Embryonic facial prominence (tissue), 1 donor: ENCODE results near the gene CLCNKB.
"Not testable (repeated sequence)": the region's sequence is repeated elsewhere in the genome, so short reads cannot be mapped to it uniquely, and the experiment has no call there.

ENCODE experiments used
- DNase-seq: peaks from one replicate; pipeline ENCODE4 v3.0.0-alpha.2; 2016; ENCODE audit errors: extremely low spot score

CLCNKB gene

DNA sequence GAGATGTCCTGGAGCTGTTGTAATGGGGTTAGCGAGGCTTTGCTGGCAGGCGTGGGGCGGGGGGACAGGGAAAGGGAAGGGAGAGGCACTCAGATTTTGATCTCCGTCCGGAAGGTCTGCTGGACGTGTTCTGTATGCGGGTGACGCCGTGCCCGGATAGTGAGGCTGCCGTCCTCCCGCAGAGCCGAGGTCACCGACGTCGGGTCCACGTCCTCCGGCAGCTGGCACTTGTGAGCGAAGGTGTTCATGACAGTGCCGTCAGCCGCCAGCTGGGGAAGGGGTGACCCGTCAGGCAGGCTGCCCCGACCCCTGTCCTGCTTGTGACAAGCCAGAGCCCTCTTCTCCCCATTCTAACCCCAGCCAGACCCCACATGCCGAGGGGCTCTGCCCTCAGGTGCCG lies 28.1 kb upstream of the CLCNKB start:
- DNase-seq = no peak

DNA sequence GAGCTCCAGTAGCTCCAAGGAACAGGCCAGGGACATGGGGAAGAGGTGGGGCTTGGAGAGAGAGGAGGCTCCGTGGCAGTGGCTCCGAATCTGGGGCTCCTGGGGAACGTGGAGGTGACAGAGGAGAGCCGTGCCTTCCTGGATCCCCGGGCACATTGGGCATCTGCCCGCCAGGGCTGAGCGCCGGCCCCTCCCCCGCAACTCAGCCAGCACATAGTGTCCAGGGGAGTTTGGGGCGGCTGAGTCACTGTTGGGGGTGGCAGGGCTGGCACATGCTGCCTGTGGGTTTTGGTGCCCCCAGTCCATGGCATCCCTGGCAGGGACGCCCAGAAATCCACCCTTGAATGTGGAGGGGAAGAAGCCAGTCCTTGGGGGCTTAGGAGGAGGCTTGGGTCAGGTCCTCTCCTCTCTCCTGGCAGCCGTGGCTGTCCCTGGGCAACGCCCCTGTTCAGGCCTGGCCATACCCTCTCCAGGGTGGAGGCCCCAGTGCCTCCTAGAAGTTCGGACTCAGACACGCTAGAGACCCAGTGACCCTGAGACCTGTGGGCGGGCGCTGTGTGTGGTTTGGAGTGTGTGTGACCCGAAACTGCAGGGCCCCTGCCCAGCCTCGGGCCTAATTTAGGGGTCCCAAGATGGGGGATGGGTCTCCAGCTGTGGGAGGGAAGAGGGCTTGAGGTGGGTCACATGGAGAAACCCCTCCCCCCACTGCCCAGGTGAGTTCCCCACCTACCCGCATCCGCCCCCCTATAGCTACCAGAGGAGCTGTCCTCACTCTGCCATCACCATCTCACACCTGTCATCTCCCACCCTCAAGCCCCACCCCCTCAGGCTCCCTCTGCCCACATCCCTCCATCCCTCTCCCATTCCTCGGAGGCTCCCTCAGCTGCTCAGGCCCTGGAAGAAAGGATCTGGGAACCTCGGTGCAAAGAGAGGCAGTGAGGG lies 27.4 kb upstream of the CLCNKB start:
- no peak for DNase-seq

DNA sequence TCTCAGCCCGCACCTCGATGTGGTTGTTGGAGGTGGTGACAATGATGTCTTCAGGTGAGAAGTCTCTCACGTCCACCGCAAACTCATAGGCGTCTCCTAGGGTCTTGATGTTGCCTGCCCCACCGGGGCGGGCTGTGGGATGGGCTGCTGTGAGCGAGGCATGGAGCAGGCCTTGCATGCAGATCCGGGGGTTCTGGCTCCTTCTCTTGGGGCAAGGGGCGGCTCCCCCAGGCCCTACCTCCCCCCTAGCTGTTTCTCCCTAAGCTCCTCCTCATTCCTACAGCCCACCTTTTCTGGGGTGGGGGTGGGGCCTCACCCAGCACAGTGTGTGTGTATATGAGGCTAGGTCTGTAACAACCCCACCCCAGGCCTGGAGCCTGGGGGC lies 26.5 kb upstream of the CLCNKB start:
- DNase-seq = no peak

DNA sequence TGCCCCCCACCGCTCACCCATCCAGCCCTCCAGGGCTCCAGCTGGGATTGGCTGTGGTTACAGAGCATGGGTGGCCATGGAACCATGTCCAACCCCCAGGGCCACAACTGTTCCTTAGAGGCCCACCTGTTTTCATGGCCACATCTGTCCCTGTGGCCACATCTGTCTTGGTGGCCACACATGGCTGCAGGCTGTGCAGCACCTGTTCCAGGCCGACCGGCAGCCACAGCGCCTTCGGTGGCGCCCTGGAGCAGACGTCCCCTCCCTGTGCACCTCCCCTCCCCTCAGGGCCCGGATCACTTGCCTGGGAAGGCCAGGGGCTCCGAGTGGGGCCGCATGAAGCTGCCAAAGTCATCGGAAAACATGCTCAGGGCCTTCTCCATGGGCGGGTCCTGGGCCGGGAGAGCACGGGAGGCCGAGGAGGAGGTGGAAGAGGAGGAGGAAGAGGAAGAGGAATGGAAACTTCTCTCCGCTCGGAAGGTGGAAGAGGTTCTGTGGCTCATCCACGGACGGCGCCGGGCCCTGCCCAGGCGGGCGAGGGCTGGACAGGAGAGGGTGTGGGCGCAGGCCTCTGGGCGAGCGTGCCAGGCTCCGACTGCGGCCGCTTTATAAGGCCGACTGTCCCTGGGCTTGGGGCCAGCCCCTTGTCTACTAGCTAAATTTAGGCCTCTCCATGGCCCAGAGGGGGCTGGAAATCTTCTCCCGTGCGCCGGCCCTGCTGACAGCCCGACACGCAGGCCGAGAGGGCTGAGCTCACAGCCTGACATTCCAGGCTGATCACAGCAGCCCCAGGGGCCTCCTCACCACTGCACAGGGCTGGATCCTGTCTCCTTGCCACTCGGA lies 25.9 kb upstream of the CLCNKB start, which contains the start of gene HSPB7:
Gene HSPB7, minus strand, starts transcription at position 583 of the 843 bp plus-strand sequence. Its CDS starts 80 bp downstream, at position 503.
- DNase-seq = no peak

DNA sequence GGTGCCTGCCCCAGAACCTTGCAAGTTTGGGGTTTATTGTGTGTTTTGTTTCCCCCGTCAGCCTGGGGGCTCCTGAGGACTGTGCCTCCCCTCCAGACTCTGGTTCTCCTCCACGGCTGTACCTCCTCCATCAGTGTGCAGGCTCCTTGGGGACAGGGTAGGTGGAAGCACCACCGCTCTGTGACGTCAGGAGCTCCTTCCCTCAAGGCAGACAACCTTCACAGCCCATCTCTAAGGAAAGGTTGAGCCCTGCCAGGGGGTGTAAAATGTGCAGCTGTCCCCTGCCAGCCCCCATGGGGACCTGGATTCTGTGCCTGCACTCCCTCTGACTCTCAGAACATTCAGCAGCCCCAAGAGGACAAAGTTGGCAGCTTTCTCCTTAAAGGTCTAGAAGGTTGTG lies 25.3 kb upstream of the CLCNKB start:
- DNase-seq = no peak

DNA sequence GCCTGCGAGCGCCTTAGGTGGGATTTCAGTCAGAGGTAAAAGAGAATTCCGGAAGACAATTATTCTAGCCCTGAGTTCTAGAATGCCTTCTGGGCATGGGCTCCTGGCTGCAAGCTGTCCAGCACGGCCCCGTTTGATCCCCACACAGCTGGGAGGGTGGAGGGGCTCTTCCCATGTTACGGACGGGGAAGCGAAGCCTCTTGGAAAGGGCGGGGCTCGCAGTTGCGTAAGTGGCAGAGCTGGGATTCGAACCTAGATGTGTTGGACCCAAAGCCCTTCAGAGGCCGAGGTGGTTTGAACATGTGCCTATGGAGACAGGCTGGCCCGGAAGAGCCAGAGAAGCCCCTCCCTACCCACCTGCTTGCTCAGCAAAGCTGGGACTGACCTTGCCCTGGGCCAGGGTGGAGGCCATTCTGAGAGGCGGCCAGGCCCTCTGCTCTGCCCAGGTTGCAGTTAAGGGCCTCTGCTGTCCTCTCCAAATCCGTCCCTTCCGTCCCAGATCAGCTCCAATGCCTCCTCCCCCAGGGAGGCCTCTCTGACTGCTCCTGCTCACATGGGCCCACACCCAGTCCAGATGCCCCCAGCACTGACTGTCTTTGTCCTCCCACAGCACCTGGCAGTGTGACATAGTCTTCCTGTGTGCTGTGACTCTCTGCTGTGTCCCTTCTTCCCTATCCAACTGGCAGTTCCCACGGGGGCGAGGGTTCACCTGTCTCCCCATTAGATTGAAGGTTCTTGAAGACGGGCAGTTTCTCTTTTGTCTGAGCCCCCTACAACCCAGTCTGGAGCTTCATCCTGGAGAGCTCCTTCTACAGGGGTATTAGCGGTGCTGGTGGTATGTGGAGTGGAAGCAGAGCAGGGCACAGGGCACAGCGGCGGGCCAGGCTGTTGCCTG lies 24.6 kb upstream of the CLCNKB start:
- DNase-seq = no peak

DNA sequence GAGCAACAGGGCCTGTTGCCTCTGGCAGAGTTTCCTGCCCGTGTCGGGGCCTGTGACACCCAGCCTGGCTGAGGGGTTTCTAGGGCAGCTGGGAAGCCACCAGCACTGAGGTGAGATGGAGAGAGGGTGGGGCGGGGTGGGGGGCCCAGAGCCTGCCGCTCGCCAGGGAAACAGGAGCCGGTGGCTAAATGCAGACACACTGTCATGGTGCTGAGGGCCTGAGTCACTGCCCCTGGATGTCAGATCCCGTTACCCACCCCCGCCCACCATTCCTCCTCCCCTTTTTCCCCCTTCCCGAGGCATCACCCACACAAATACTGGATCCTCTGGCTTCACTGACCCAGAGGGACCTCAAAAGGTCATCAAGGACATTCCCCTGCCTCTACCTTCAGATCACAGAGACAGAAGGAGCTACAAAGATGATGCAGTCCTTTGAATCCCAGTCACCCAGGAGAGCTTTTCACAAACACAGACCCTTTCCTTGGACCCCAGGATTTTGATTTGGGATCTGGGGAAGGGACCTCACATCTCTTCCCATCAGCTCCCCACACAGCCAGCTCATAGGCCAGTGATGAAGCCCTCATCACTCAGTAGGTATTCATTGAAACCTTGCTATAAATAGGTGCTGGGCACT lies 23.8 kb upstream of the CLCNKB start:
- no peak for DNase-seq

DNA sequence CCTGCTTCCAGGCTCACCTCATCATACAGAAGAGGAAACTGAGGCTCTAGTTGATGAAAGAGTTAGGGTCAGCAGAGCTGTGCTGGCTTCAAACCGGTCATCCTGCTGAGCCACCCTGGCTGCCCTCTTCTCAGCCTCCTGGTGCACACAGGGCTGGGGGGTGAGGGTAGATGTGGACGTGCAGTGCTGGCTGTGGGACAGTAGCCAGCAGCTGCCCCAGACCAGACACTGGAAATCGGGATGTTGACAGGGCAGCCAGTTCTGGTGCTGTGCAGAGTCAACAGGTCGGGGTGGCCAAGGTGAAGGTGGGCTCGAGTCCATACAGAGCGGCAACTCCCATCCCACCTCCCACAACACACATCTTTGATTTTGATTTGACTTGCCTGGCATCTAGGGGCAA lies 23.3 kb upstream of the CLCNKB start:
- no peak for DNase-seq

DNA sequence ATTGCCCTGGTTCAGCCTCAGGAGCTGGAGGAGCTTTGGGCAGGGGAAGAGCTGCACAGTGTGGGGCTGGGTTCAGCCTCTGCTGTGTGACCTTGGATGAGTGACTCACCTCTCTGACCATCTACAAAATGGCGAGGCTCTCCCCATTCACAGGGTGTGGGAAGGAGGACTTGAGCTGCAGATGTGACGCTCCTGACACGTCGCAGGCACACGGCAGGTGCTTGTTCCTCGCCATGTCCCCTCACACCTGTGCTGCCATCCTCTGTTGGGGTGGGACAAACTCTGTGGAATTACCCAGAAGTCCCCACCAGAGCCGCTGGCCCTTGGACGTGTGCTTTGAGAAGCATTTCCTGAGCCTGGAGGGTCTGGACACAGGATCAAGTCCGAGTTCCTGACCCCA lies 22.7 kb upstream of the CLCNKB start:
- not testable (repeated sequence) for DNase-seq

DNA sequence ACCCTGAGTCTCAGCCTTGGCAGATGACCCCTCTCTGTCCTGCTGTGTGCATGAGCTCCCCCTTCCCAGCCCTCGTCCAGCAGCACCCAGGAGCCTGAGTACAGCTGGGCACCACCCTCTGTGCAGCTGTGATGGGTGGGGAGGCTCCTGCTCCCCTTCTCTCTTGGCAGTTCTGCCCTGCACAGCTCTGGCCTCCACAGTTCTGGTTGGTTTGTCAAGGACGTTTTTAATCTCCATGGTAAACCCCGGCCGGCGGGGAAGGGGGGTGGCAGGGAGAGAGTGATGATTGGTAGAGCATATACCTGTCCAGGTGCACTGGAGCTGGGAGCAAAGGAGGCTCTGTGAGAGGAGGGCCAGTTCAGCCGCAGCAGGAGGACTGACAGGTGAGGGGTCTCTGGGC lies 21.9 kb upstream of the CLCNKB start, which contains the start of gene CLCNKA:
Gene CLCNKA, plus strand, starts transcription at position 356 of the 400 bp plus-strand sequence. CDS start 584 bp downstream, outside the sequence.
- DNase-seq = no peak

DNA sequence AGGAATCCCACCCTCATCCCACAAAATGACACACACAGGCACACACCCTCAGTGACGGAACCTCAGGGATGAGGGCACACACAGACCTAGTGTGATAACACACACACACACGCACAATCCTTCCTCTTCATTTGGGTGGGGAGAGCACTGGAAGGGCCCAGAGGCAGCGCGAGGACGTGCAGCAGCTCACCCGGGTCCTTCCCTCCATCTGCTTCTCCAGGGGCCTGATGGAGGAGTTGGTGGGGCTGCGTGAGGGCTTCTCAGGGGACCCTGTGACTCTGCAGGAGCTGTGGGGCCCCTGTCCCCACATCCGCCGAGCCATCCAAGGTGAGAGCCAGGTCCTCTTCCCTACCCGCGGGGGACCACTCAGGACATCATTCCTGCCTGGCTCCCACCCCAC lies 21.2 kb upstream of the CLCNKB start:
- no peak for DNase-seq

DNA sequence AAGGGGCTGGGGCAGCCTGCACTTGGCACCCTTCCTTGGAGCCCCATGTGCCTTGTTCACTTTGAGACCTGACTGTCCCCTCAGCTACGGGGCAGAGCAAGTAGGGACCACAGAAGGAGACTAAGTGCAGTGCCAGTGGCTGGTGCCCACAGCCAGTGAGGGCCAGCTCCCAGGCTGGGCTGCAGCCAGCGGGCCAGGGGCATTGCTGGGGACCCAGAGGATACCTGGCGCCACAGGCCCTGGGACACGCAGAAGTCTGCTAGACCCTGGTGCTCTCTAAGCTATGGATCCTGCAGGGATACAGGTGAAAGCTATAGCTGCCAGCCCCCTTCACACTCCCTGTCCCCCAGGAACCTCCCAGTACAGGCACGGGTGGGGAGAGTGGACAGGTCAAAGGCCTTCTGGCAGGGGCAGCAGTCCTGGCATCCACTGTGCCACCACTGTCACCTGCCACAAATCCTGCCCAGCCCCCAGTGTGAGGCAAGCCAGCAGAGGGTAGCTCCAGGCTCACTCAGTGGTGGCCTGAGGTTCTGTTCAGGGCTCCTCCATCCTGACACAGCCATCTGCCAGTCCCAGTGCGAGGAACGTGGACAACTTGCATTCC lies 20.4 kb upstream of the CLCNKB start:
- no peak for DNase-seq

DNA sequence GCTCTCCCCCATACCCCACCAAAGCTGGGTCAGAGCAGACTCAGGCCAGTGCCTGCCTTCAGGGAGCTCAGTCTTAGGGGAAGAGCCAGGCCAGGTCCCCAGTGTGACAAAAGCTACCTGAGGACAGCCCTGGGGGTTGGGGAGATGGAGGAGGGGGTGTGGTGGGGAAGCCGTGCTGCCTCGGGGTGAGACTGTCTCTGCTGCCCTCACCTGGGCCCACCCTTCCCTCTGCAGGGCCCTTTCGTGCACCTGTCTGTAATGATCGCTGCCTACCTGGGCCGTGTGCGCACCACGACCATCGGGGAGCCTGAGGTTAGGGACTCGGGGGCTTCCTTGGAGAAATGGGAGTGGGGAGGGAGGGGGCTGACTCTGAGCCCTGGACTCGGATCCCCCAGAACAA lies 17.3 kb upstream of the CLCNKB start:
- DNase-seq = not testable (repeated sequence)

DNA sequence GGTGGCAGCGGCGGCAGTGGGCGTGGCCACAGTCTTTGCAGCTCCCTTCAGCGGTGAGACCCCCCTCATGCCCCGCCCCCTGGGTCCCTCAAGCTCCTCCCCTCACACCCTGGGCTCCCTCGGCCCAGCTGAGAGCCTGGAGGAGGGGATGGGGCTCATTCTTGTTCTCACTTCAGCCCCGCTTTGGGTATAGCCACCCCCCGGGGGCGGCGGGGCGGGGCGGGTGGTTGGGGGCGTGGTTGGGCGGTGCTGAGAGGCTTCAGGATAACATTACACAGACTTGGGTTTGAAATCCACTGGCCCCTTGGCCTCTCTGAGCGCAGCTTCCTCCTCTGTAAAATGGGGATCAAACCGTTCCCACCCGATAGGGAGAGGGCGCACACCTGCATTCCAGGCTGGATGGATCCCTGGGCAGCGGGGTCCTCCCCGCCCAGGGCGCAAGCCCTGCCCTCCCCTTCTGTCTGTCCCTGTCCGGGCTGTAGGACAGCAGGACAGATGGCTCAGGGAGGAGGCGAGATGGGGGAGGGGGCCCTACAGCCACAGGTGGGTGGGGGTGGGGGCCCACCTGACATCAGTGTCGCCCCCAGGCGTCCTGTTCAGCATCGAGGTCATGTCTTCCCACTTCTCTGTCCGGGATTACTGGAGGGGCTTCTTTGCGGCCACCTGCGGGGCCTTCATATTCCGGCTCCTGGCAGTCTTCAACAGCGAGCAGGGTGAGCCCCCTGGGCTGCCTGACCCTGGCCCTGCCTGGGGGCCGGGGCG lies 16.7 kb upstream of the CLCNKB start:
- no peak for DNase-seq

DNA sequence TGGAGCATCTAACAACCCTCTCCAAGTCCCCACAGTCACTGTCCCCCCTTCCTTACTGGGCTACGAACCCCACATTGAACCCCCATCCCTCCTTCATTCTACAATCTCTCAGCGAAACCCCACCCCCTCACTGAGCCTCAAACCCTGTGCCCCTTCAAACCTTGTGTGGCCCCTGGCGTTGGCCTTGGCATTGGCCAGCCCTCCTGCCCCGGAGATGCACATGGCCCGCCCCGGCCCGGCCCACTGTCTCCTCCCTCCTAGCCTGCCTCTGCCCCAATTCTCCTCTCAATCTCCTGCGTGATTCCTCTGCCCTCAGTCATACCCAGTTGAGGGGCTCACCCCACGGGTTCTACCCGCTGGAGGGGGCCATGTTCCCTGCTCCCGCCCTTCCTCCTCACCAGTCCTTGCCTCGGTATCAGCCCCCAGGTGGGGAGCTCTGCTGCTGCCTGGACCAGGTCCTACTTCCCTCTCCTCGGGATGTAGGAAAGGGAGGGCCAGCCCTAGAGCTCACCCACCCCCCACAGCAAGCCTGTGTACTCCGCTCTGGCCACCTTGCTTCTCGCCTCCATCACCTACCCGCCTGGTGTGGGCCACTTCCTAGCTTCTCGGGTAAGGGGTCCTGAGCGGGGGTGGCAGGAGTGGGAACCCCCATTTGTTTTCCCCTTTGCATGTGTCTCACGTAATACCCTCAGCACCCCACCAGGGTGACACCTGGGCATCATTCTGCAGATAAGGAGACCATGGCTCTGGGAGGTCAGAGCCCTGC lies 15.2 kb upstream of the CLCNKB start:
- no peak for DNase-seq

DNA sequence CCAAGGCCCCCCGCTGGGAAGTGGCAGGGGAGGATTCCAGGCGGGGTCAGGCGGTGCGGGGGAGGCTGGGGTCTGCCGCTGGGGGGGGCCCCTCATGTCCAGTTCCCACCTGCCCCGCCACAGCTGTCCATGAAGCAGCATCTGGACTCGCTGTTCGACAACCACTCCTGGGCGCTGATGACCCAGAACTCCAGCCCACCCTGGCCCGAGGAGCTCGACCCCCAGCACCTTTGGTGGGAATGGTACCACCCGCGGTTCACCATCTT lies 14.6 kb upstream of the CLCNKB start:
- DNase-seq = not testable (repeated sequence)

DNA sequence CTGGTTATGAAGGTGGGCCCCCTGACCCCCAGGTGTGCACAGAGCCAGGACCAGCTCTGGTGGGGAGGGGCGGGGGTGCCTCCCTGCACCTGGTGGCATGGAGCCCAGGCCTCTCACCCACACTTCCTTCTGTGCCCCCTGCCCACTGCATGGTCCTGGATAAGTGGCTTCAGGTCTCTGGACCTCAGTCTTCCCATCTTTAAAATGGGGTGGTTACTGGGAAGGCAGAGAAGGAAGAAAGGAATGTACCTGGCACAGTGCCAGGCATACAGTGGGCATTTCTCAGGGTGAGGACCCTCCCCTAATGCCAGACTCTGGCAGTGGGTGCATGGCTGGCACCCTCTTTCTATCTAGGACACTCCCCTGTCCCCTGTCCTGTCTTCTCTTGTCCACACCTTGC lies 14.3 kb upstream of the CLCNKB start:
- DNase-seq = no peak

DNA sequence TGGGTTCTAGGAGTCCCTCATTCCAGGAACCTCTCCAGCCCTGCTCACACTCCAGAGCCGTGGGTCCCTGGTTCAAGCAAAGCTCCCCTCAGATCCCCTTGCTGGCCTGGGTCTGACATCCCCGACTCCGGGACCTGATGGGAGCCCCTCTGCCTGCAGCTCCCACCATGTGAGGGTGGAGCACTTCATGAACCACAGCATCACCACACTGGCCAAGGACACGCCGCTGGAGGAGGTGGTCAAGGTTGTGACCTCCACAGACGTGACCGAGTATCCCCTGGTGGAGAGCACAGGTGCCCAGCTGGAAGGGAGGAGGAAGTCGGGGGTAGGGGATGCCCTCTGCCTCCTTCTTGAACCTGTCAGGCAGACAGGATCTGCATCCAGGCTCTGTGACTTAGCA lies 12.0 kb upstream of the CLCNKB start:
- DNase-seq = no peak

DNA sequence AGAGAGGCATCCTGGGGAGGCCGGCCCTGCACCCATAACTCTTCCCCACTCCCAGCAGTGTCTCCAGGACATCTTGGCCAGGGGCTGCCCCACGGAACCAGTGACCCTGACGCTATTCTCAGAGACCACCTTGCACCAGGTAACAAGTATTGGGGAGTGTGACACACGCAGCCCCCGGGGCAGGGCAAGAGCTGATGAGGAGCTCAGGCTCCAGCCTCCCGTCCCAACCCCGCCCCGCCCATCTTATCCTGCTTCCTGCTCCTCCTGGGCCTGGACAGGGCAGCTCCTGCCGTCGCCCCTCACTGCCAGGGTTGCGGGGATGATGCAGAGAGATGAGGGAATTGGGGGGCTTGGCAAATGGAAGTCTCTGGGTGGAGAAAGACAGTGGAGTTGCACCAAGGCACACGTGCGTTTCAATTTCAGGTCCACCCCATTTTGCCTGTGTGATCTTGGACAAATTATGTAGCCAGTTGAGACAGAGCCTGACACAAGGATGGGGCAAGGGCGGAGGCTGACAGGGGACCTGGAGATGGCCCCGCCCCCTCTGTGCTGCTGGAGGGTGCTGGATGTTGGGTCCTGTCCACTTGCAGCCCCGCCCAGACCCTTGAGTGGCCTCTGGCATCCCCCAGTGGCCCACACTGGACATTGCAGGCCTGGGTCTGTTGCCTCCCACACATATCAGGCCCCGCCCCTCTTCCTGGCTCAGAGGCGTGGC lies 11.0 kb upstream of the CLCNKB start:
- DNase-seq = no peak
